ENCODE results near the gene TRPV2.

Gene TRPV2

DNA sequence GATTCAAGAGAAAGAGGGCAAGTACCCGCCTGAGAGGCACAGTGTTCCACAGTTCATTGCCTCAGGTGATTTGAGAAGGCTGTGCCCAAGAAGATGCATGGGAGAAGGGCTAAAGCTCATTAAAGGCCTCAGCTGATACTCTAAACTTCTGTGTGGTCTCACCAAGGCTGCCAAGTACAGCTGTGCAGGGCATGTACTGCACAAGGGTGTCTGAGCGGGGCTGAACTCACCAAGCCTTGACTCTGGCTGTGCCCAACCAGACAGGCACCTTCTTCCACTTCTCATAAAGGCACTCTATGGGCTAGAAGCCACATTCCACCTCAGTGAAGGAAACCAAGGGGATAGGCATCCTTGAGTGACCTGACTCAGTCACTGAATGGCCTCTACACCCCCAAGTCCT lies 63.9 kb downstream of the TRPV2 start:
- H3K4me1 ChIP-seq (ENCODE audit: control extremely low read depth in 1 of 4, control insufficient read depth in 4 of 4, insufficient read depth in 4 of 4, low read length in 3 of 4) = no peaks in the 10 kb centered on the region
- no peaks in the 10 kb centered on the region for H3K9me3 ChIP-seq (ENCODE audit: control extremely low read depth in 1 of 5, control insufficient read depth in 4 of 5, insufficient read depth in 2 of 5, low read depth in 1 of 5, low read length in 4 of 5)
- no peak for DNase-seq
- no peak overlapping the region for H3K27ac ChIP-seq (ENCODE audit: insufficient read depth in 1 of 2, low read depth in 1 of 2, low read length in 2 of 2, poor library complexity in 1 of 2, severe bottlenecking in 2 of 2)
- no peak overlapping the region for H3K4me3 ChIP-seq (ENCODE audit: control insufficient read depth in 1 of 7, extremely low read depth in 1 of 7, insufficient read depth in 4 of 7, low read depth in 2 of 7, low read length in 6 of 7)
- POLR2A ChIA-PET = no interaction called here
- CTCF ChIA-PET = interaction anchor here (1.0 to 1.7 kb wide), 4 partner anchors 10 to 115 kb away, joined by 3 to 6 read pairs (median 4); no protein-coding TSS in a partner anchor
- WGBS (ENCODE audit: insufficient coverage) = 100% methylated on average over 2 of the region's 2 CpGs
- H3K36me3 ChIP-seq (ENCODE audit: control insufficient read depth in 4 of 4, insufficient read depth in 4 of 4, low read length in 3 of 4) = no peaks in the 10 kb centered on the region
- no peaks in the 10 kb centered on the region for H3K27me3 ChIP-seq (replicated peaks in 2 of 5; ENCODE audit: control insufficient read depth in 4 of 5, insufficient read depth in 5 of 5, low read length in 4 of 5)

- no peaks in the 10 kb centered on the region for H3K9me3 ChIP-seq (ENCODE audit: control extremely low read depth in 1 of 5, control insufficient read depth in 4 of 5, insufficient read depth in 2 of 5, low read depth in 1 of 5, low read length in 4 of 5)
- no peaks in the 10 kb centered on the region for H3K36me3 ChIP-seq (ENCODE audit: control insufficient read depth in 4 of 4, insufficient read depth in 4 of 4, low read length in 3 of 4)
- POLR2A ChIA-PET = no interaction called here
- H3K27ac ChIP-seq (ENCODE audit: insufficient read depth in 1 of 2, low read depth in 1 of 2, low read length in 2 of 2, poor library complexity in 1 of 2, severe bottlenecking in 2 of 2) = no peak overlapping the region
- H3K4me3 ChIP-seq (ENCODE audit: control insufficient read depth in 1 of 7, extremely low read depth in 1 of 7, insufficient read depth in 4 of 7, low read depth in 2 of 7, low read length in 6 of 7) = no peak overlapping the region
- CTCF ChIA-PET = interaction anchor here (0.9 kb wide), 1 partner anchor 9 kb away, joined by 3 read pairs; no protein-coding TSS in a partner anchor
- no peaks in the 10 kb centered on the region for H3K27me3 ChIP-seq (replicated peaks in 2 of 5; ENCODE audit: control insufficient read depth in 4 of 5, insufficient read depth in 5 of 5, low read length in 4 of 5)
- 98% methylated on average over 5 of the region's 6 CpGs for WGBS (ENCODE audit: insufficient coverage)
- peaks cover 0 to 4% (median 0%) of the 10 kb centered on the region in 4 experiments for H3K4me1 ChIP-seq (ENCODE audit: control extremely low read depth in 1 of 4, control insufficient read depth in 4 of 4, insufficient read depth in 4 of 4, low read length in 3 of 4)
- DNase-seq = no peak
Measured at GRCh38 chr17:16480995-16481394, 65.6 kb downstream of the TRPV2 start.

GRCh38 chr17:16482253-16482652 lies 66.9 kb downstream of the TRPV2 start:
- ChIA-PET CTCF (interaction anchor here (0.9 kb wide), 1 partner anchor 11 kb away, joined by 3 read pairs; no protein-coding TSS in a partner anchor), POLR2A (no interaction called here)
- H3K4me3 ChIP-seq (ENCODE audit: control insufficient read depth in 1 of 7, extremely low read depth in 1 of 7, insufficient read depth in 4 of 7, low read depth in 2 of 7, low read length in 6 of 7) = no peak overlapping the region
- H3K4me1 ChIP-seq (ENCODE audit: control extremely low read depth in 1 of 4, control insufficient read depth in 4 of 4, insufficient read depth in 4 of 4, low read length in 3 of 4) = peaks cover 0 to 14% (median 0%) of the 10 kb centered on the region in 4 experiments
- 96% methylated on average over 6 of the region's 8 CpGs for WGBS (ENCODE audit: insufficient coverage)
- DNase-seq = no peak
- H3K27ac ChIP-seq (ENCODE audit: insufficient read depth in 1 of 2, low read depth in 1 of 2, low read length in 2 of 2, poor library complexity in 1 of 2, severe bottlenecking in 2 of 2) = no peak overlapping the region
- no peaks in the 10 kb centered on the region for H3K9me3 ChIP-seq (ENCODE audit: control extremely low read depth in 1 of 5, control insufficient read depth in 4 of 5, insufficient read depth in 2 of 5, low read depth in 1 of 5, low read length in 4 of 5)
- H3K36me3 ChIP-seq (ENCODE audit: control insufficient read depth in 4 of 4, insufficient read depth in 4 of 4, low read length in 3 of 4) = no peaks in the 10 kb centered on the region
- H3K27me3 ChIP-seq (replicated peaks in 2 of 5; ENCODE audit: control insufficient read depth in 4 of 5, insufficient read depth in 5 of 5, low read length in 4 of 5) = no peaks in the 10 kb centered on the region

GRCh38 chr17:16483021-16483645 lies 67.8 kb downstream of the TRPV2 start:
- 97% methylated on average over 8 of the region's 8 CpGs for WGBS (ENCODE audit: insufficient coverage)
- no peaks in the 10 kb centered on the region for H3K9me3 ChIP-seq (ENCODE audit: control extremely low read depth in 1 of 5, control insufficient read depth in 4 of 5, insufficient read depth in 2 of 5, low read depth in 1 of 5, low read length in 4 of 5)
- H3K36me3 ChIP-seq (ENCODE audit: control insufficient read depth in 4 of 4, insufficient read depth in 4 of 4, low read length in 3 of 4) = no peaks in the 10 kb centered on the region
- ChIA-PET POLR2A (no interaction called here), CTCF (no interaction called here)
- peaks cover 0 to 14% (median 0%) of the 10 kb centered on the region in 4 experiments for H3K4me1 ChIP-seq (ENCODE audit: control extremely low read depth in 1 of 4, control insufficient read depth in 4 of 4, insufficient read depth in 4 of 4, low read length in 3 of 4)
- no peak for DNase-seq
- H3K27ac ChIP-seq (ENCODE audit: insufficient read depth in 1 of 2, low read depth in 1 of 2, low read length in 2 of 2, poor library complexity in 1 of 2, severe bottlenecking in 2 of 2) = no peak overlapping the region
- no peak overlapping the region for H3K4me3 ChIP-seq (ENCODE audit: control insufficient read depth in 1 of 7, extremely low read depth in 1 of 7, insufficient read depth in 4 of 7, low read depth in 2 of 7, low read length in 6 of 7)
- no peaks in the 10 kb centered on the region for H3K27me3 ChIP-seq (replicated peaks in 2 of 5; ENCODE audit: control insufficient read depth in 4 of 5, insufficient read depth in 5 of 5, low read length in 4 of 5)

DNA sequence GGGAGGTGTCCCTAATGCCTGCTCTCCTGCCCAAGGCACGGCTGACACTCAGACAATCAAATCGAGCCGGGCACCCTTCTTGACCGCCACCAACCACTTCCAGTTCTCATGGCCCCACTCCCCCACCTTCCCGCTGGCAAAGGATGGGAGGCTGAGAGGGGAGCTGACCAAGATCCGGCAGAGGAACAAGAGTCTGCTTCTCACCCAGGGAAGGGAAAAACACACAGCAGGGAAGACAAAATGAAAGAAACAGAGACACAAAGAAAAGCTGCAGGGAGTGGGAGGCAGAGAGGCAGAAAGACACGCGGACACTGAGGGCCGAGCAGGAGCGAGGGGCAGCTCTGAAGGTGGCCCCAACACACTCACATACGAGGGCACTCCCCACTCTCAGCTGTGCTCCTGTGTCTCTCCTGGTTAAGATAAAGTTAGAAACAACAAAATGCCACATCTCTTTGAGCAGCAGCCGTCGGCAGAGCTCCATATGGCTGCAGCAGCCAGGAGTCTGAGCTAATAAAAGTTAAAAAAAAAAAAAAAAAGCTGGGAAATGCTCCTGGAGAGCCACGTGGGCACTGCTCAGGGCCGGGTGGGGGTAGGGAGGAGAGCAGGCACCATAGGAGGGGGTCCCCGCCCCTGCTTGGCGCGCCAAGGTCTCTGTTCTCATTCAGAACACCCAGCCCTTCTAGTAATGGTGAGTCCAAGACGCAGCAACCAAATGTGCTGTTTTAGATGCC lies 69.2 kb downstream of the TRPV2 start:
- no peaks in the 10 kb centered on the region for H3K36me3 ChIP-seq (ENCODE audit: control insufficient read depth in 4 of 4, insufficient read depth in 4 of 4, low read length in 3 of 4)
- H3K9me3 ChIP-seq (ENCODE audit: control extremely low read depth in 1 of 5, control insufficient read depth in 4 of 5, insufficient read depth in 2 of 5, low read depth in 1 of 5, low read length in 4 of 5) = no peaks in the 10 kb centered on the region
- peaks cover 0 to 14% (median 0%) of the 10 kb centered on the region in 4 experiments for H3K4me1 ChIP-seq (ENCODE audit: control extremely low read depth in 1 of 4, control insufficient read depth in 4 of 4, insufficient read depth in 4 of 4, low read length in 3 of 4)
- POLR2A ChIA-PET = no interaction called here
- H3K4me3 ChIP-seq (ENCODE audit: control insufficient read depth in 1 of 7, extremely low read depth in 1 of 7, insufficient read depth in 4 of 7, low read depth in 2 of 7, low read length in 6 of 7) = no peak overlapping the region
- WGBS (ENCODE audit: insufficient coverage) = 93% methylated on average over 13 of the region's 19 CpGs
- no peak overlapping the region for H3K27ac ChIP-seq (ENCODE audit: insufficient read depth in 1 of 2, low read depth in 1 of 2, low read length in 2 of 2, poor library complexity in 1 of 2, severe bottlenecking in 2 of 2)
- DNase-seq = no peak
- peaks cover 0 to 2% (median 0%) of the 10 kb centered on the region in 5 experiments for H3K27me3 ChIP-seq (replicated peaks in 2 of 5; ENCODE audit: control insufficient read depth in 4 of 5, insufficient read depth in 5 of 5, low read length in 4 of 5)
- CTCF ChIA-PET = no interaction called here
